ENCODE data around the gene ANKRD17. TPM values are rescaled to one million over a fixed set of nuclear protein-coding genes. Genes with fewer than 3 reads are reported as not detected.
A peak's percentile ranks its signal among the peaks of the same experiment; 100 is the strongest.
"Not testable (repeated sequence)": the region's sequence is repeated elsewhere in the genome, so short reads cannot be mapped to it uniquely, and the experiment has no call there.

The ANKRD17 gene
- total RNA-seq, 1 experiment from 2014 or later: 42.4 TPM

DNA sequence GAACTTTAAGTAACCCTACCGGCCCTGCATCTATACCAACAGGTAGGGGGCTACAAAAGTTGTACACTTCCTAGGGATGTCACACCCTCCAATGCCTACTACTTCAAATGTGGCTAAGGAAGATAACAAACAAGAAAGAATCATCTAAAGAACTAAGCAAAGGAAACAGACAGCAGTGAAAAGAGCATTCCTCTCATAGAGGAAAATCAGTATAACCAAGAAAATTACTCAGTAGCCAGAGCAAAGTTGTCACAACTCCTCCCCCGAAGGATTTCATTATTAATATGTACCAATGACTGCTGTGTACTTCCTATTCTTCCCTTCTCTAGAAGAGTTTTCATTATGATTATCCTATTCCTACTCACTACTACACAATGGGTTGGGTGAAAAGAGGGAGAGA lies 12.6 kb downstream of the ANKRD17 start:
- DNase-seq (ENCODE audit: low read depth): no peak

DNA sequence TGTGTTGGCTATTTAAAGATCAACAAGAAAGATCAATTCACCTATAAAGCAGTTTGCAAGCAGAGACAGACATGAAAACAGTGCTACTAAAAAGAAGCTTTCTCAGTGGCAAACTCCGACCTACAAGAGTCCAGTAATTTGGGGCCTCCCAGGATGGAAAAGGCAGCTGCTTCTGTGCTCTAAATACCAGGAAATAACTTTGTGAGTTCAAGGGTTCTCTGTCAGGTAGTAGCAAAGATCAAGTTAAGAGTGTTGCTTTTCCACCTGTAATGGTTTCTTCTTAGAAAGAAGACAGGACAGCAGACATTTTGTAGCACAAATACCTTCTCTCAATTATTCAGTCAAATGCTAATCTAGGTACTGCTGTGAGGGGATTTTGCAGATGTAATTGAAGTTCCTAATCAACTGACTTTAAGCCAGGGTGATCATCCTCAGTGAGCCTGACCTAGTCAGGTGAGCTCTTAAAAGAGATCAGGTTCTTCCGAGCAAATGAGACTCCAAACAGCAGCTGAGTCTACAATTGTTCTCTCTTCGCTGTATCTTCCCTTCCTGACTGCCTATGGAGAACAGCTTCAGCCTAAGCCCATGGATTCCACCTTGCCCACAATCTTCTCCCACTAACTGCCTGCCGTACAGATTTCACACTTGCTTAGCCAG lies 13.5 kb downstream of the ANKRD17 start:
- DNase-seq (ENCODE audit: low read depth): no peak

- DNase-seq (ENCODE audit: low read depth): no peak
Measured at GRCh38 chr4:73237044-73237443, 21.6 kb downstream of the ANKRD17 start.

DNA sequence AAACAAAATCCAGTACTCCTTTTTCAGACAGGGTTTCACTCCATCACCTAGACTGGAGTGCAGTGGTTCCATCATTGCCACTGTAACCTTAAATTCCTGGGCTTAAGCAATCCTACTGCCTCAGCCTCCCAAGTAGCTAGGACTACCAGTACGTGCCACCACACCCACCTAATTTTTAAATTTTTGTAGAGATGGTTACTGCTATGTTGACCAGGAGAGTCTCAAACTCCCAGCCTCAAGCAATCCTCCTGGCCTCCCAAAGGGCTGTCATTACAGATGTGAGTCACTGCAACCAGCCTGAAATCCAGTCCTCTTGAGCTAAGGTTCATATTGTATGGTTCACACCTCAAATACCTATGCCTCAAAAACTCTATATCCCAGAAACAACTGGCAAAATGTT lies 22.4 kb downstream of the ANKRD17 start:
- no peak for DNase-seq (ENCODE audit: low read depth)

DNA sequence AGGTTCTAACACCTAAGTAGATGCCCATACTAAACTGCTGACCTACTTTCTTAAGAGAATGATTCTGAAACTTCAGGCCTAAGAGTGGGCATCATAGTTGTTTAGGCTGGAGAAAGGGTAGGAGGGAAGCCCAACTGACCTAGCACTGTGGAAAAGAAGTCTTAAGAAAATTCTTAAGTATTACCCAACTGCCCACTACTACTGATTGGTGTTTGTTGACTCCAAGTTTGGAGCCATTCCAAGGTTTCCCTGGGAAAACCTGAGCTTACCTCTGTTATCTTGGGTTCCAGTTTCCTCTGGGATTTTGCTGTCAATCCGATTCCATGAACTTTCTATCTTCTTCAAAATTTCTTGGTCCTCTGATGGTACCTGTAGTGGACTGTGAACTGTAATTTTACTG lies 23.9 kb downstream of the ANKRD17 start:
- DNase-seq (ENCODE audit: low read depth): no peak

DNA sequence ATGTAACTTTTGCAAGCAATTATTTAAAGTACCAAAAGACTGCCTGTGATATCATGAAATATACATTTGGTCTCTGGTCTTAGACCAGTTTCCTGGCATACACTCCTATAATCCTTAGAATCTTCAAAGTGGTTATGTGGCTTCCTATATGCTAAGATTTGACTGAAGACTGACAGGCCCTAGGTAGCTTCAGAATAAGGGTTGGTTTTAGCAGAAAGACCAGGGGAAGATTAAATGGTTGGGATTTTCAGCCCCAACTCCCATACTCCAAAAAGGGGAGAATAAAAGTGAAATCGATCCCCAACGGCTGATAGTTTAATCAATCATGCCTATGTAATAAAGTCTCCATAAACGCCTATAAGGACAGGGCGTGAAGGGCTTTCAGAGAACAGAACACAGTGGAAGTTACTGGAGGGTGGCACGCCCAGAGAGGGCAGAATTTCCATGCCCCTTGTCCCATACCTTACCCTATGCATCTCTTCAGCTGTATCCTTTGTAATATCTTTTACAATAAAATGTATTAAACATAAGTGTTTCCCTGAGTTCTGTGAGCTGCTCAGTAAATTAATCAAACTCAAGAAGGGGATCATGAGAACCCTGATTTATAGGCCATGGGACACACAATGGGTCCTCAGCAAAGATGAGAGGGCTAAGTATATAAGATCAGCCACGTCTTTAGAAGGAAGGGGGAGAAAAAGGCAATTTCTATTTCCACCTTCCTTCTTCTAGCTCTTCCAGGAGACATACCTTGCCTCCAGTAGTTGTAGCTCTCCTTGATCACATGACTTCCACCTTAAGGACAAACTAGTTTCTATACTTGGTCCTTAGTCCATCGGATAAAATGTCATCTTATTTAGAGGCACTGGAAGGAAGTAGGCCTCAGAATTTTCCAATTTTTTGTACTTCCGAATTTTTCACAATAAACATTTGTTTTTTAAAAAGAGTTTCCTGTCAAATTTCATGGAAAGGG lies 26.8 kb downstream of the ANKRD17 start:
- no peak for DNase-seq (ENCODE audit: low read depth)

DNA sequence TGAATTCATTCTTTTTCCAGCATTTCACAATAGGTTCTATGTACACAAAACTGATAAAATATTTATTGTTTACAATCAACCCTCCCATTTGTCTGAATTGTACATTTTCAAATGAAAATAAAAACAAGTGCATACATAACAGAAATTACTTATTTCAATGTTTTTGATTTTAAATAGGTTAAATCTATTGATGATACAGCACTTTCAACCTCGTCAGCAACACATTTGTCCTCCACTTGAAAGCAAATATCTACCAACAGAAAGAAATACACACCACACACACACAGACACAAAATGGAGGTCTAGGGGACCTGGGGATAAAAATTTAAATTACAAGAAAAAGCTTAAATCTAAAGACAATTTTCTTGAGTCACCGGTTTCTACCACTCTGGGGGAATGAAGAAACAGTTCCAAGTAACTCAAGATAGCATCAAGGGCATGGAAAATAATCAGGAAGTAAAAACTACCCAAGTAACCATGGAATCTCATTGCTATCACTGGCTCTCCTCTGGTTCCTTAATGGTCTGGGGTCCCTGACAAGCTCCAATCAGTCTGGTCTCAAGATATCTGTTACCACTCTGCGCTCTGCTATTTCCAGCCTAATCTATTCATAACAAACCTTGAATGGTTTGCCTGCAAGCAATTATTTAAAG lies 27.6 kb downstream of the ANKRD17 start:
- DNase-seq (ENCODE audit: low read depth): no peak

- DNase-seq (ENCODE audit: low read depth): not testable (repeated sequence)
Measured at GRCh38 chr4:73228800-73229199, 29.8 kb downstream of the ANKRD17 start.

- no peak for DNase-seq (ENCODE audit: low read depth)
Measured at GRCh38 chr4:73224886-73225285, 33.7 kb downstream of the ANKRD17 start.

DNA sequence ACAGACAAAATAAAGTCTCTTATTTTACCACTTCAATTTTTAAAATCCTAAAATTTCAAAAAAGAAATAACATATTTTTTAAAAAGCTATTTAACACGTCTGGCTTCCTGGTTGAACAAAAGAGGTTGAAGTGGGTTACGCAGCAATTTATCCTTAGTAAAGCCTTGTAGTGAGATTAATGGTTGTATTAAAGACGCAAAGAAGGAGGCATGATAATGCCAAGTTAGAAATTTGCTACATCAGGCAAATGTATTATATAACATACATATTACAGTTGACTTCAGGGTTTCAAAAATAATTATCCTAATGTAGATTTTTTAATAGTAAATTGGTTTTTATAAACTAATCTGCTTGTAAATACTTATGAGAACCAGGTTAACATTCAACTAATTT lies 35.3 kb downstream of the ANKRD17 start:
- no peak for DNase-seq (ENCODE audit: low read depth)

DNA sequence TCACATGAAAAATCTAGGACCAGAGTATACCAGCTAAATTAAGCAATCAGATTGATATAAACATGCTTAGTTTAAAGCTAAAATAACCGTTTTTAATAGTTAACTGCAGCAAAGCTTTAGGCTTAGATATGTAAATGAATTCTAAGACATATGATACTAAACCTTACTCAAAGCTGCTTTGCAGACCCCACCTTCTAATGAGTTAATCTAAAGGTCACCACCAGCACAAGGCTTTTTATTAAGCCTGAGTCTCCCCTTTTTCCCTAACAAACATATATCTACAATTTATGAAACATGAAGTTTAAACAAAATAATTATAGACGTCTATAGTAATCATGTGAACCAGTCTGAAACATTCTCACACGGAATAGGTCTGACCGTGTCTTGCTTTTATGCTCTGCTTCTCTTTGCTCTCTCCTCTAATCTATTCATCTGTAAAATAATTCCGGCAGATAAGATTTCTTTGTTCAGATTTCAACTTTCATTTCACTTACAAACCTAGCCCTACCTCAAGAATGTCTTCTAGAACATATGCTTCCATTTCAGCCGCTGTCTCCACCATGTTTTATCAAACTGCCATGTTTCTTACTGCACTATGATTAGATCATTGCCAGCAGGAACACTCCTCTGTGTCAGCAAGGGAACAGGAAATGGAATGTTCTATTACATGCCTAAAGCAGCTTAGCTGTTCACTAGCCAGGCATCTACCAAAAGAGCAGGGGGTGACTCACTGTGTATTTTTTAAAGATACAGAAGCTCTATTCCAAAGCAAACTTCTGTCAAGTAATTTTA lies 35.9 kb downstream of the ANKRD17 start:
- peak; percentile 88 for DNase-seq (ENCODE audit: low read depth)

DNA sequence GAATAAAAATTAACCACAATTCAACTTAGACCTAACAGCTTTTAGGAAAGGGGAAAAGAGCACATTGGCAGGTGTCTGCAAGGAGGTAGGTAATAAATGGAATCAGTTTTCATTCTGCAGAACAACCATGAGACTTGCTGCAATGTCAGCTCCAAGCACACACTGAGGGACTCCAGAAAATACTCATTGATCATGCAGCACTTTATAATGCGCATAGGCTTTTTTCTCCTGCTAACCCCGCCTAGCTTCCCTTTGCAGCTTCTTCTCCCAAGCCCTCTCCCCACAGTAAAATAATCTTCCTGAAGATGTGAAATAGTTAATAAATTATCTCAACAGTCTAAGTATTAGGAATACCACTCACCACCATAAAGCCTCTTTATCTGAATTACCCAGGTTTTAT lies 36.9 kb downstream of the ANKRD17 start:
- DNase-seq (ENCODE audit: low read depth): no peak

DNA sequence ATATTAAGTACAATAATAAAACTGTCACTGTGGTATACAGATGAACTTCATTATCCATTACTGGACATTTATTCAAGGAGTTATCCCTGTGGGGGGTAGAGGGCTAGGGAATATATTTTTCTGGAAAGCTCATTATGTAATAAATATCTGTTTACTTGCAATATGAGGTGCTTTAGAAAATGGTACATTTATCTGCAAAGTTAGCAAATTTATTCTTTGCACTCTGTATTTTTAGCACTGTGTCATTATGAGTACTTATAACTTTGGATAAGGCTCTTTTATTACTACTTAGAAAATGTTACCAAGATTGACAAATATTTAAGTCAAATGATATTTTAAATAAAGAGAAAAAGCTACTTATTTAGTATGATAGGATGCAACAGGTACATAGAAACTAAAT lies 37.8 kb downstream of the ANKRD17 start:
- no peak for DNase-seq (ENCODE audit: low read depth)

- peak; percentile 10 for DNase-seq (ENCODE audit: low read depth)
Measured at GRCh38 chr4:73213916-73214653, 44.5 kb downstream of the ANKRD17 start.

- DNase-seq (ENCODE audit: low read depth): no peak
Measured at GRCh38 chr4:73212982-73213730, 45.4 kb downstream of the ANKRD17 start.

- DNase-seq (ENCODE audit: low read depth): no peak
Measured at GRCh38 chr4:73211968-73212367, 46.6 kb downstream of the ANKRD17 start.

DNA sequence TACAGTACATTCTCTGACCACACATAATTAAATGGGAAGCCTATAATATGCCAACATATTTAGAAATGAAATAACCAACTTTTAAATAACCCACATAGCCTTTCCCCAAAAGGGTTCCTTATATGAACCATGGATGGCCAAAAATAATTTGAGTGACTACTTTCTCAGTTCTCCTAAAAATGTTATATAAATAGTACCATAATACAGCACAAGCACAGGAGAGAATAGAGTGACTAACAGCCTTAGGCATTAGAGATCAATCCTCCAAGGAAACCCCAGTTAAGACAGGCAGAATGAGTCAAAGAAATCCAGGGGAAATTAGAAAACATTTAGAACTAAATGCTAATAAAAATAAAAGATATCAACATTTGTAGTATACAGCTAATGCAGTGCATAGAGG lies 50.2 kb downstream of the ANKRD17 start:
- DNase-seq (ENCODE audit: low read depth): peak; percentile 18

GRCh38 chr4:73206236-73206635 lies 52.4 kb downstream of the ANKRD17 start:
- no peak for DNase-seq (ENCODE audit: low read depth)

DNA sequence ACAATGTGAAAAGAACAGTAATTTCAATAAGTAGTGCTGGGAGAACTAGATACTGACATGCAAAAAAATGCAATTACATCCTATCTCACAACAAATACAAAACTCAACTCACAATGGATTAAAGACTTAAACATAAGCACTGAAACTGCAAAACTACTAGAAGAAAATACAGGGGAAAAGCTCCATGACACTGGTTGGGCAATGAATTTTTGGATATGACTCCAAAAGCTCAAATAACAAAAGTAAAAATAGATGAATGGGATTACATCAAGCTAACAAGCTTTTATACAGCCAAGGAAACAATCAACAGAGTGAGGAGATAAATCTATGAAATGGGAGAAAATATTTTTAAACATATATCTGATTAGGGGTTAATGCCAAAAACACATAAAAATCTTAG lies 53.1 kb downstream of the ANKRD17 start:
- no peak for DNase-seq (ENCODE audit: low read depth)

DNA sequence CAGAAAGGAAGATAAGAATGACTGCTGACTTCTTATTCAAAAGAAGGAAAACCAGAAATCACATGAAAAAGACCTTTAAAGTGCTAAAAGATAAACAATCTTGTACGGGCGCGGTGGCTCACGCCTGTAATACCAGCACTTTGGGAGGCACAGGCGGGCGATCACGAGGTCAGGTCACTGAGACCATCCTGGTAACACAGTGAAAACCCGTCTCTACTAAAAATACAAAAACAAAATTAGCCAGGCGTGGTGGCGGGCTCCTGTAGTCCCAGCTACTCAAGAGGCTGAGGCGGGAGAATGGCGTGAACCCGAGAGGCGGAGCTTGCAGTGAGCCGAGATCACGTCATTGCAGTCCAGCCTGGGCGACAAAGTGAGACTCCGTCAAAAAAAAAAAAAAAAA lies 54.6 kb downstream of the ANKRD17 start:
- not testable (repeated sequence) for DNase-seq (ENCODE audit: low read depth)

All from HT1080 (cell line).